ENCODE measurements around the gene ZCCHC14.
"Not testable (repeated sequence)": the region's sequence is repeated elsewhere in the genome, so short reads cannot be mapped to it uniquely, and the experiment has no call there.

ZCCHC14 gene

DNA sequence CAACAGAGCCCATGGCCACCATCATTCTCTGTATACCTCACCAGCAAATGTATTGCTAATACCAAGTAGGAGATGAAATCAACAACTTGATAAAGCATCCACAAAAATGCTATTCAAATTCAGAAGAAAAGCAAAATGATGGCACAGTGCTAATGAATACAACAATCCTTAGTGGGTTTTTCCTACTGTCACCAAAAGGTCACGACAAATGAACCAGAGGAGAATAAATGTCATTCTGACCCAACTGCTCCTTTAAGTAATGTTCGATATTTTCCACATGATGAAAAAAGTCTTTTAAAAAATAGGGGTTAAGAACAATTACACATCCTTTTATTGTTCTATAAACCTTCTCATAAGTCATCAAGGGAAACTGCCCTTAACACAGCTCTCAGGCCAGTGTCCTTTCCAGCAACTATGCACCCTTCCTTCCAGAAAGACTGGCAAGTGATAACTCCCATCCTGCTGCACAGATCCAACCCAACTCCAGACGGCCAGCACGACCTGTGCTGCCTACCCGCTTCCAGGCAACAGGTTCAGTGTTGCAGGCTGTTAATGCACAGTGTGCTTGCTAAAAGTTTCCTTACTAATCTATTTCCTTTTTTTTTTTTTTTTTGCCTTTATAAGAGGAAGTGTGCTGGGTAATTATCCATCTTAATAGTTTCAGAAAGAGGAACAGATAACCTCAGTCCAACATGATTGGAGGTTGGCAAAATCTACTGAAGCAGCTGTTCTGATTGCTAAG lies 124.6 kb downstream of the ZCCHC14 start:
- TF ChIP-seq, protein P1, sequence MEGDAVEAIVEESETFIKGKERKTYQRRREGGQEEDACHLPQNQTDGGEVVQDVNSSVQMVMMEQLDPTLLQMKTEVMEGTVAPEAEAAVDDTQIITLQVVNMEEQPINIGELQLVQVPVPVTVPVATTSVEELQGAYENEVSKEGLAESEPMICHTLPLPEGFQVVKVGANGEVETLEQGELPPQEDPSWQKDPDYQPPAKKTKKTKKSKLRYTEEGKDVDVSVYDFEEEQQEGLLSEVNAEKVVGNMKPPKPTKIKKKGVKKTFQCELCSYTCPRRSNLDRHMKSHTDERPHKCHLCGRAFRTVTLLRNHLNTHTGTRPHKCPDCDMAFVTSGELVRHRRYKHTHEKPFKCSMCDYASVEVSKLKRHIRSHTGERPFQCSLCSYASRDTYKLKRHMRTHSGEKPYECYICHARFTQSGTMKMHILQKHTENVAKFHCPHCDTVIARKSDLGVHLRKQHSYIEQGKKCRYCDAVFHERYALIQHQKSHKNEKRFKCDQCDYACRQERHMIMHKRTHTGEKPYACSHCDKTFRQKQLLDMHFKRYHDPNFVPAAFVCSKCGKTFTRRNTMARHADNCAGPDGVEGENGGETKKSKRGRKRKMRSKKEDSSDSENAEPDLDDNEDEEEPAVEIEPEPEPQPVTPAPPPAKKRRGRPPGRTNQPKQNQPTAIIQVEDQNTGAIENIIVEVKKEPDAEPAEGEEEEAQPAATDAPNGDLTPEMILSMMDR (IDR thresholded peaks at IDR 0.05; ENCODE audit: borderline replicate concordance, insufficient read depth, low read depth, low read length): no peak
- no peak overlapping the region for H3K4me3 ChIP-seq (ENCODE audit: low read depth, low read length)

DNA sequence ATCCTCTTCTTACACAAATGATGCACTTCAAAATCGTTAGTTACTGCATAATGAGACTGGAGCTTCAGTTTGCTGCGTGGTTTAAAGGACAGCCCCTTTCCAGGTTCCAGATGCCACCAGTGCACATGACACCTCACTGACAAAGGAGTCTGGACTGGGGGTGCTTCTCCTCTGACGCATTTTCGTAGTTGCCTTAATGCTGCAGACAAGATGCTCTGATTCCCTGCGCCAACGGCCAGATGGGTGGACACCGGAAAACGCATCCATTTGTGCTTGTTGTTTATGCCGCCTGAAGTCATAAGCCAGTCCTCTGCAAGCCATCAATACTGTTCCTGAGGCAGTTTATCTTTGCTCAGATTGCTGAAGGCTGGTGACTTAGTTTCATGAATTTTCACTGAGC lies 125.3 kb downstream of the ZCCHC14 start:
- no peak overlapping the region for H3K4me3 ChIP-seq (ENCODE audit: low read depth, low read length)
- TF ChIP-seq, protein P1 (IDR thresholded peaks at IDR 0.05; ENCODE audit: borderline replicate concordance, insufficient read depth, low read depth, low read length): no peak

DNA sequence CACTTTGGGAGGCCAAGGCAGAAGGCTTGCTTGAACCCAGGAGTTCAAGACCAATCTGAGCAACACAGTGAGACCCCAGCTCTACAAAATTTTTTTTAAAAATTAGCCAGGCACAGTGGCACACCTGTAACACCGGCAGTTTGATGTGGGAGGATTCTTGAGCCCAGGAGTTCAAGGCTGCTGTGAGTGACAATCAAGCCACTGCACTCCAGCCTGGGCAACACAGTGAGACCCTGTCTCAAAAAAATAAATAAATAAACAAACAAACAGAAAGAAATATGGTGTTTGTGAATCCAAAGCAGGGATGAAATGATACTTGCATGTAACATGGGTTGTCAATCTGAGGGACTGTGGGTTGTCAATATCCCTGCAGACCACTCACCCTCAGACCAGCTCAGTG lies 125.9 kb downstream of the ZCCHC14 start:
- H3K4me3 ChIP-seq (ENCODE audit: low read depth, low read length): no peak overlapping the region
- TF ChIP-seq, protein P1 (IDR thresholded peaks at IDR 0.05; ENCODE audit: borderline replicate concordance, insufficient read depth, low read depth, low read length): no peak

DNA sequence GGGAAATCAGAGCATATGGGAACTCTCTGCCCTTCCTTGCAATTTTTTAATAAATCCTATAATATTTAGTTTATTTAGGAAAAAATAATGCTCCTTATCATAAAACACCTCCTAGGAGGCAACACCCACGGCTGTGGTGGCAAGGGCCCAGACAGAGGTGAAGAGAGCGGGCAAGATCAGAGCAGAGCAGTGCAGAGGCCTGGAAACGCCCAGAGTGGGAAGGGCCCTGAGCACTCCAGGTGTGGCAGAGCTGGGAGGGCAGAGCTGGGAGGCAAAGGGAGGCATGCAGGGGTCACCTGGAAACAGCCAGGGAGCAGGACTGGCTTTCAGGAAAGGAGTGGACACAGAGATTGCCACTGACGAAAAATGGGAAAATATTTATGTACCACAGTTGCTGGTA lies 126.5 kb downstream of the ZCCHC14 start:
- H3K4me3 ChIP-seq (ENCODE audit: low read depth, low read length): no peak overlapping the region
- TF ChIP-seq, protein P1 (IDR thresholded peaks at IDR 0.05; ENCODE audit: borderline replicate concordance, insufficient read depth, low read depth, low read length): no peak

DNA sequence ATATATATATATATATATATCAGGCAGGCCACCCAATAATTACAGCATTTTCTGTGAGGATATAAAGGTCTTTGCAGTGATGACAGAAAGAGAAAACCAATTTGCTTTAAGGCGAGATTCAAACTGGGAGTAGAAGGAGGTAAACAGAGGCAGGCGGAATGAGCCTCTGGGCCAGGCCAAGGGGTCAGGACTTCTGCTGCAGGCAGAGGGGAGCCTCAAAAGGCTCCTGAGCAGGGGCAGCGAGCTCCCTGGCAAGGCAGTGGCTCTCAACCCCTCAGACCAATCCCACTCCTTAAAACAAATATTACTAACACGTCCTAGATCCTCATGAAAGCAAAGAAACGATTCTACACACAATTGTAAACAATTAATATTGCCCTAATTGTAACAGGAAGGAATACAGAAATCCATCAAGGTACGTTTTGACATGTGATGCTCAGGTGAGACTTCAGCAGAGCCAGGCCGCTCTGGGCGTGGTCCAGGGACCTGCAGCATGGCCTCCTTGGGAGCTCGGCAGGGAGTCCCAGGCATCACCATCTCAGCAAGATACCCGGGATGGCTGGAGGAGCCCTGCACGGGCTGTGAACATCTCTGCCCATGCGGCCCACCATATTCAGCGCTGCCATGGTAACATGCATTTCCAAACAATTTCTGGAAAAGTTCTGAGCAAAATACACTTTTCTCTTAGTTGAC lies 127.7 kb downstream of the ZCCHC14 start:
- no peak overlapping the region for H3K4me3 ChIP-seq (ENCODE audit: low read depth, low read length)
- TF ChIP-seq, protein P1 (IDR thresholded peaks at IDR 0.05; ENCODE audit: borderline replicate concordance, insufficient read depth, low read depth, low read length): no peak

DNA sequence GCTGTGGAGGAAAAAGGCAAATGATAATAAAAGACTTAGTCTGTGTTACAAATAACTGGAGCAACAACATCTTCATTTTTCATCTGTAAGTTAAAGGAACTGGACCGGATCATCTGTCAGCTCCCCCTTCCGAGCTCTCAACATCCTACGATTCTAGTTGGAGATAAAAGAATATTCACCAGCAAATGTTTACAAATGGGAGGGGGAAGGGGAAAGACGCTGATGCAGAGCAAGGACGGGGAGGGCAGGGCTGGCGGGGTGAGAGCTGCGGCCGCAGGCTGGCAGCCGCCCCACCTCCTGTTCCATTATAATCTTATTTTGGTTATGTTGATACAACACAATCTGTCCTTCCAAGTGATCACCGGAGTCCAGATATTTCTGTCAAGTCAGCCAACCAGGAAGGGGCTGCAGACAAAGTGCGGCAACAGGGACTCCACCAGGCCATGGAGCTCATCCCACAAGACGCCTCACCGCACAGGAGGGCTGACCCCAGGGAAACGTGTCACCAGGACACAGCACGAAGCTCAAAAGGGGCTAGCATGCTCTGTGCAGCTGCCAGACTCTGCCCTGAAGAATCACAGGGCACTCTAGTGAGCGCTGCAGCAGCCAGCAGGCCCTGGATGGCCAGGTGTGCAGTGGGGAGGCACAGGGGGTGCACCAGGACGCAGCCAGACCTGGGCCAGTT lies 128.9 kb downstream of the ZCCHC14 start:
- TF ChIP-seq, protein P1 (IDR thresholded peaks at IDR 0.05; ENCODE audit: borderline replicate concordance, insufficient read depth, low read depth, low read length): no peak
- H3K4me3 ChIP-seq (ENCODE audit: low read depth, low read length): no peak overlapping the region

DNA sequence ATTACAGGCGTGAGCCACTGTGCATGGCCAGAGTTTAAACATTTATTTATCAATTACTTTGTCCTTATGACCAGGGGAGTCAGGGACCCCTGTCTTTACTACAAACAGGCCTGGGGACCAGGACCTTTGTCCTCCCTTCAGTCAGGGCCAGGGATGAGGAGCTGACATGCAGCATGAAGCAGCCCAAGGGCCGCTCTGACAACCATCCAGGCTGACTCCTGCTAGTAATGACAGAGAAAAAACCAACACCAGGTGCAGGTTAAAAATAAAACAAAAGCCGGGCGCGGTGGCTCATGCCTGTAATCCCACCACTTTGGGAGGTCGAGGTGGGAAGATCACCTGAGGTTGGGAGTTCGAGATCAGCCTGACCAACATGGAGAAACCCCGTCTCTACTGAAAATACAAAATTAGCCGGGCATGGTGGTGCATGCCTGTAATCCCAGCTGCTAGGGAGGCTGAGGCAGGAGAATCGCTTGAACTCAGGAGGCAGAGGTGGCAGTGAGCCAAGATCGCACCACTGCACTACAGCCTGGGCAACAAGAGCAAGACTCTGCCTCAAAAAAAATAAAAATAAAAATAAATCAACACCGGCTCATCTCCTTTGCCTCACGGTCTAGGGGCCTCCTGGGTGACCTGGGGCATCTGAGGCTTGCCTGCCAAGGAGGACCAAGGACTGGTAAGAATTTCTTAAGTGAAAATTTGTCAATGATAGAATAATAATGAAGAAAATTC lies 129.8 kb downstream of the ZCCHC14 start:
- not testable (repeated sequence) for H3K4me3 ChIP-seq (ENCODE audit: low read depth, low read length)
